SK-N-SH (cell line): ENCODE data around the gene LAMTOR2. TPM values are rescaled to one million over a fixed set of nuclear protein-coding genes. Genes with fewer than 3 reads are reported as not detected.

Source experiments
- CTCF ChIA-PET: fragments of 300-600, 350-600 bp; formaldehyde crosslinking; extraction: SDS; loops from one replicate; lab custom pipeline; 2021; lab: Yijun Ruan, JAX
- POLR2A ChIA-PET: fragments of 350-600 bp; sonication (Branson Sonifier 250); formaldehyde crosslinking; extraction: SDS; loops from one replicate; lab custom pipeline; 2020; ENCODE audit warnings: antibody characterized with exemption, inconsistent platforms; lab: Yijun Ruan, JAX
- DNase-seq: peaks from one replicate; pipeline ENCODE4 v3.0.0; 2012
- H2AFZ ChIP-seq: fragments of 200-600 bp; sonication (generic); 2 replicates; pipeline ENCODE4 v1.8.1; 2016; ENCODE audit warnings: antibody characterized with exemption, mild to moderate bottlenecking, low read depth
- H3F3A ChIP-seq: fragments of 200-600 bp; sonication (generic); replicated peaks from 2 replicates; pipeline ENCODE3; 2016; ENCODE audit warnings: antibody characterized with exemption, mild to moderate bottlenecking; ENCODE audit not compliant: insufficient read depth
- H3K27ac ChIP-seq, 2 experiments: fragments of 200-500 bp in 1 of 2; fragments of 200-600 bp in 1 of 2; sonication (Bioruptor generic) in 1 of 2; sonication (generic), shearing (Covaris generic) in 1 of 2; 2 replicates each; pipeline versions ENCODE4 v1.5.1 to v1.6.1; 2014 to 2016; ENCODE audit warnings: low read depth in 2 of 2, inconsistent platforms in 1 of 2, low read length in 1 of 2, mild to moderate bottlenecking in 1 of 2, mixed read lengths in 1 of 2
- H3K27me3 ChIP-seq: fragments of 200-600 bp; sonication (generic), shearing (Covaris generic); 2 replicates; pipeline ENCODE4 v1.6.1; 2016; ENCODE audit warnings: mixed run types; ENCODE audit not compliant: insufficient read depth
- H3K36me3 ChIP-seq, 2 experiments: fragments of 200-500 bp in 1 of 2; fragments of 200-600 bp in 1 of 2; sonication (Bioruptor generic) in 1 of 2; sonication (generic) in 1 of 2; replicated peaks in 1 of 2; 2 replicates each; pipeline versions ENCODE3 to v1.5.1; 2014 to 2016; ENCODE audit warnings: low read length in 1 of 2, mild to moderate bottlenecking in 1 of 2; ENCODE audit not compliant: insufficient read depth in 2 of 2, control insufficient read depth in 1 of 2
- H3K4me1 ChIP-seq, 2 experiments: fragments of 200-500 bp in 1 of 2; fragments of 200-600 bp in 1 of 2; sonication (Bioruptor generic) in 1 of 2; sonication (generic), shearing (Covaris generic) in 1 of 2; 2 replicates each; pipeline versions ENCODE4 v1.5.1 to v1.6.1; 2014 to 2016; ENCODE audit warnings: low read depth in 1 of 2, low read length in 1 of 2, mixed run types in 1 of 2; ENCODE audit not compliant: insufficient read depth in 2 of 2, control insufficient read depth in 1 of 2
- H3K4me2 ChIP-seq: fragments of 200-600 bp; sonication (generic), shearing (Covaris generic); 2 replicates; pipeline ENCODE4 v1.6.1; 2017; ENCODE audit warnings: mixed run types
- H3K4me3 ChIP-seq, 2 experiments: fragments of 200-500 bp in 1 of 2; fragments of 200-600 bp in 1 of 2; sonication (Bioruptor generic) in 1 of 2; sonication (generic), shearing (Covaris generic) in 1 of 2; 2 replicates each; pipeline versions ENCODE4 v1.5.1 to v1.8.1; 2014 to 2016; ENCODE audit warnings: low read depth in 2 of 2, inconsistent platforms in 1 of 2, low read length in 1 of 2, mild to moderate bottlenecking in 1 of 2, mixed read lengths in 1 of 2, moderate library complexity in 1 of 2
- H3K79me2 ChIP-seq: fragments of 200-600 bp; sonication (generic); 2 replicates; pipeline ENCODE4 v1.8.1; 2017; ENCODE audit warnings: mild to moderate bottlenecking; ENCODE audit not compliant: insufficient read depth
- H3K9ac ChIP-seq: fragments of 200-600 bp; sonication (generic); 2 replicates; pipeline ENCODE4 v1.6.1; 2017; ENCODE audit warnings: mixed run types
- H3K9me2 ChIP-seq: fragments of 200-600 bp; sonication (generic); 2 replicates; pipeline ENCODE4 v1.6.1; 2017; ENCODE audit warnings: mixed run types
- H3K9me3 ChIP-seq: fragments of 200-600 bp; sonication (generic); 2 replicates; pipeline ENCODE4 v1.6.1; 2017; ENCODE audit warnings: mixed run types, mild to moderate bottlenecking, moderate library complexity
- H4K20me1 ChIP-seq: fragments of 200-600 bp; sonication (generic); 2 replicates; pipeline ENCODE4 v1.6.1; 2017; ENCODE audit warnings: mild to moderate bottlenecking, mixed run types; ENCODE audit not compliant: insufficient read depth
- CHD2 ChIP-seq: fragments of 150-350 bp; IDR thresholded peaks from 2 replicates; pipeline ENCODE4 v1.6.1; 2018; ENCODE audit warnings: low read length; ENCODE audit not compliant: partially characterized antibody
- CTCF ChIP-seq: fragments of 200-600 bp; sonication (generic); IDR thresholded peaks from 2 replicates; pipeline ENCODE4 v1.6.1; 2017; ENCODE audit warnings: antibody characterized with exemption, mild to moderate bottlenecking, moderate library complexity
- GATA2 ChIP-seq: sonication (generic); formaldehyde crosslinking; IDR thresholded peaks from 2 replicates; pipeline ENCODE4 v1.5.0; 2020; ENCODE audit warnings: mild to moderate bottlenecking, missing genetic modification reagents
- IRF3 ChIP-seq: fragments of 150-350 bp; IDR thresholded peaks from 2 replicates; pipeline ENCODE4 v1.6.1; 2016; ENCODE audit warnings: mild to moderate bottlenecking, low read depth, low read length
- MAX ChIP-seq: IDR thresholded peaks from 2 replicates; pipeline ENCODE4 v1.4.0; 2012; ENCODE audit warnings: low read depth
- MEF2A ChIP-seq: IDR thresholded peaks from 2 replicates; pipeline ENCODE4 v1.4.0; 2012; ENCODE audit warnings: low read depth, borderline replicate concordance
- MXI1 ChIP-seq: IDR thresholded peaks from 2 replicates; pipeline ENCODE4 v1.6.1; 2012; ENCODE audit warnings: mild to moderate bottlenecking, low read depth, low read length, improper control_type of control experiment
- PBX3 ChIP-seq: IDR thresholded peaks from 2 replicates; pipeline ENCODE4; 2012
- POLR2AphosphoS5 ChIP-seq: IDR thresholded peaks from 2 replicates; pipeline ENCODE4 v1.6.1; 2012; ENCODE audit warnings: low read depth, low read length
- RCOR1 ChIP-seq: fragments of 150-350 bp; IDR thresholded peaks from 2 replicates; pipeline ENCODE4 v1.6.1; 2017; ENCODE audit warnings: antibody characterized with exemption, low read length
- RFX5 ChIP-seq: IDR thresholded peaks from 2 replicates; pipeline ENCODE4 v1.6.1; 2012; ENCODE audit warnings: mild to moderate bottlenecking, improper control_type of control experiment, low read length
- SMC3 ChIP-seq: IDR thresholded peaks from 2 replicates; pipeline ENCODE4 v1.6.1; 2012; ENCODE audit warnings: low read depth, low read length, improper control_type of control experiment
- WGBS: methylation state at CpG from one replicate; pipeline ENCODE4 v1.1.6; 2017; ENCODE audit warnings: low lambda C conversion rate; 5-methylcytosine and 5-hydroxymethylcytosine counted together
- polyA plus RNA-seq, 3 experiments: library from polyadenylated mRNA; depleted of rRNA; stranded (reverse); fragments of >200 nt; gene quantifications; 2 replicates each; pipeline ENCODE4 v1.2.3, GENCODE V29; 2012

LAMTOR2 gene
- polyA plus RNA-seq, 1 of the 3 experiments (the other 2 are of a cell fraction) = 230 TPM

GRCh38 chr1:156009404-156009803, 45.2 kb upstream of the LAMTOR2 start:
- no peak for DNase-seq
- ChIA-PET CTCF (interaction anchor here (0.7 to 1.9 kb wide), 4 partner anchors 56 to 121 kb away, joined by 3 to 8 read pairs (median 4); no protein-coding TSS in a partner anchor), POLR2A (interaction anchor here (0.6 kb wide), 1 partner anchor 70 kb away, joined by 4 read pairs; no protein-coding TSS in a partner anchor)
- 85% methylated on average over 3 of the region's 3 CpGs for WGBS
- no peak overlapping the region for H3K4me2 ChIP-seq
- peaks cover 0 to 5% of the 10 kb centered on the region in 2 experiments; a peak in 1 of 4 replicates for H3K4me1 ChIP-seq
- H3K9me3 ChIP-seq = no peaks in the 10 kb centered on the region
- peaks cover 58% of the 10 kb centered on the region for H3F3A ChIP-seq
- H3K27ac ChIP-seq = no peak overlapping the region
- peaks cover 4% of the 10 kb centered on the region for H3K79me2 ChIP-seq
- H3K9ac ChIP-seq = no peak overlapping the region
- TF ChIP-seq GATA2 (CRISPR knock-in tag) (no peak), SMC3 (no peak), RFX5 (no peak), MXI1 (no peak), MEF2A (no peak), PBX3 (no peak), RCOR1 (no peak), CTCF (no peak), MAX (no peak), CHD2 (no peak), POLR2AphosphoS5 (no peak), IRF3 (no peak)
- H3K27me3 ChIP-seq = no peaks in the 10 kb centered on the region
- H4K20me1 ChIP-seq = peaks cover 5% of the 10 kb centered on the region
- peaks cover 50 to 51% of the 10 kb centered on the region in 2 experiments for H3K36me3 ChIP-seq
- no peaks in the 10 kb centered on the region for H3K9me2 ChIP-seq
- no peak overlapping the region for H3K4me3 ChIP-seq
- H2AFZ ChIP-seq = no peak overlapping the region
